ENCODE measurements around the gene PLSCR1. TPM values are rescaled to one million over a fixed set of nuclear protein-coding genes. Genes with fewer than 3 reads are reported as not detected.

The PLSCR1 gene
- total and polyA plus RNA-seq, 9 of the 15 experiments (the other 6 are each of a cell fraction or from before 2014, with no cell fraction given), result 40.6 to 122 (median 69.1) TPM

- TF ChIP-seq CLOCK (CRISPR knock-in tag; IDR thresholded peaks at IDR 0.05; ENCODE audit: borderline replicate concordance), result no peak
- no peak for TF ChIP-seq TRIM28 (IDR thresholded peaks at IDR 0.05)
- no peak for TF ChIP-seq ZNF239 (CRISPR knock-in tag; IDR thresholded peaks at IDR 0.05)
Measured at GRCh38 chr3:146577662-146578061, 33.3 kb upstream of the PLSCR1 start (continued).

- ChIA-PET CTCF (ENCODE audit: low intra/inter-chr PET ratio) (interaction anchor here (2.4 kb wide), 1 partner anchor 386 kb away, joined by 14 read pairs; no protein-coding TSS in a partner anchor), POLR2A (no interaction called here)
- H3K4me1 ChIP-seq (replicated peaks in 1 of 2; ENCODE audit: control insufficient read depth in 2 of 2, insufficient read depth in 2 of 2, low read length in 2 of 2), result no peaks in the 10 kb centered on the region
- no peak for FAIRE-seq
- ATAC-seq, result no peak
- H4K20me1 ChIP-seq (replicated peaks; ENCODE audit: control insufficient read depth, insufficient read depth, low read length), result no peaks in the 10 kb centered on the region
- DNase-seq (ENCODE audit: extremely low read depth in 1 of 4, low spot score in 3 of 4), result no peak
- H3K36me3 ChIP-seq (ENCODE audit: control insufficient read depth, insufficient read depth, low read length), result no peaks in the 10 kb centered on the region
- in situ Hi-C loops (cut with MboI) (loop anchor here (25.0 kb wide), 2 partner anchors 238 to 513 kb away; no protein-coding TSS in a partner anchor), intact Hi-C loops (cut with micrococcal nuclease) (loop anchor here (5.0 kb wide), 1 partner anchor 508 kb away; no protein-coding TSS in a partner anchor)
- no peaks in the 10 kb centered on the region for H3K9me1 ChIP-seq (ENCODE audit: control insufficient read depth, insufficient read depth, low read length)
- no peaks in the 10 kb centered on the region for H3K27me3 ChIP-seq (ENCODE audit: control insufficient read depth in 2 of 2, insufficient read depth in 2 of 2, low read length in 2 of 2)
- TF ChIP-seq TEAD4 (IDR thresholded peaks at IDR 0.05; ENCODE audit: low read length) (no peak), TEAD4 (CRISPR knock-in tag; IDR thresholded peaks at IDR 0.05; ENCODE audit: borderline replicate concordance) (no peak), DACH1 (IDR thresholded peaks at IDR 0.05; ENCODE audit: partially characterized antibody) (no peak), HDAC6 (IDR thresholded peaks at IDR 0.05; ENCODE audit: low read depth, low read length) (no peak), ZC3H4 (CRISPR knock-in tag; IDR thresholded peaks at IDR 0.05; ENCODE audit: borderline replicate concordance) (no peak), HDGF (IDR thresholded peaks at IDR 0.05) (no peak), RFX7 (CRISPR knock-in tag; IDR thresholded peaks at IDR 0.05) (no peak), CBX5 (IDR thresholded peaks at IDR 0.05; ENCODE audit: borderline replicate concordance, low read depth) (no peak), SMARCC2 (IDR thresholded peaks at IDR 0.05; ENCODE audit: low read depth) (no peak), THAP7 (CRISPR knock-in tag; IDR thresholded peaks at IDR 0.05) (no peak), MTA2 (IDR thresholded peaks at IDR 0.05; ENCODE audit: low read depth) (no peak), NRF1 (conservative IDR thresholded peaks at IDR 0.05 in 1 of 2, IDR thresholded peaks at IDR 0.05 in 1 of 2) (no peak), ZNF140 (CRISPR knock-in tag; IDR thresholded peaks at IDR 0.05) (no peak)
- no peak overlapping the region for H3K27ac ChIP-seq (ENCODE audit: extremely low read depth, low read depth, low read length)
- H2AFZ ChIP-seq (ENCODE audit: low read depth, low read length), result no peak overlapping the region
- WGBS (ENCODE audit: insufficient coverage, low coverage, missing lambda C conversion rate), result 3% methylated on average over 2 of the region's 2 CpGs
- no TSS peak for BruUV-seq (replicated peaks)
- H3K9me3 ChIP-seq (replicated peaks; ENCODE audit: control insufficient read depth, insufficient read depth, low read depth, low read length), result no peaks in the 10 kb centered on the region
- no peak overlapping the region for H3K4me3 ChIP-seq
- no peaks in the 10 kb centered on the region for H3K79me2 ChIP-seq (ENCODE audit: control insufficient read depth, insufficient read depth, low read length)
- H3K9ac ChIP-seq (ENCODE audit: insufficient read depth in 1 of 2, low read depth in 2 of 2, low read length in 2 of 2), result no peak overlapping the region
- no peak overlapping the region for H3K4me2 ChIP-seq (ENCODE audit: insufficient read depth, low read length)
Measured at GRCh38 chr3:146575636-146576035, 31.2 kb upstream of the PLSCR1 start.

Data from K562 (cell line).